GM20000 (cell line): ENCODE results near the gene FYCO1.
A peak's percentile ranks its signal among the peaks of the same experiment; 100 is the strongest.

Experiments
- DNase-seq: peaks from one replicate; pipeline ENCODE4 v3.0.0; 2012; ENCODE audit warnings: low spot score
- CTCF ChIP-seq: IDR thresholded peaks from 2 replicates; pipeline ENCODE4 v1.5.1; 2012; ENCODE audit warnings: mild to moderate bottlenecking, control low read depth; ENCODE audit errors: extremely low read depth, missing control alignments

FYCO1 gene

GRCh38 chr3:46021516-46021915 lies 25.9 kb upstream of the FYCO1 start:
- no peak for TF ChIP-seq CTCF
- no peak for DNase-seq

- TF ChIP-seq CTCF: no peak
- no peak for DNase-seq
Observed at GRCh38 chr3:46020766-46021510, 25.3 kb upstream of the FYCO1 start.

DNA sequence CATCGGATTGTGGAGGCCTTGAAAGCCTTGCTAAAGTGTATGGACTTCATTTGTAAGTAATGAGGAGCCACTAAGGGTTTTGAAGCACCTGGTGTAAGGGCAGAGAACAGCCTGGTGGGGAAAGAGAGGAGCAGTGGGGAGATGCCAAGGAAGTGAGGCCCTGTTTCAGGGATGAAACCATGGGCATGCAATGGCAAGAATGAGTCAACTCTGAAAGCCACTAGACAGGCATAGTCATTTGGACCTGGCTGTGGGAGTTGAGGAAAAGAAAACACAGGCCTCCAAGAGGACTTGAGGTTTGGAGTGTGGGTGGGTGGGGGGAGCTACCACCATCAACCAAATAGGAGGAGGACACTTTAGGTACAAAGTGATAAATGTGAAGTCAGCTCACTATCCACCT lies 24.1 kb upstream of the FYCO1 start:
- no peak for TF ChIP-seq CTCF
- DNase-seq: no peak

DNA sequence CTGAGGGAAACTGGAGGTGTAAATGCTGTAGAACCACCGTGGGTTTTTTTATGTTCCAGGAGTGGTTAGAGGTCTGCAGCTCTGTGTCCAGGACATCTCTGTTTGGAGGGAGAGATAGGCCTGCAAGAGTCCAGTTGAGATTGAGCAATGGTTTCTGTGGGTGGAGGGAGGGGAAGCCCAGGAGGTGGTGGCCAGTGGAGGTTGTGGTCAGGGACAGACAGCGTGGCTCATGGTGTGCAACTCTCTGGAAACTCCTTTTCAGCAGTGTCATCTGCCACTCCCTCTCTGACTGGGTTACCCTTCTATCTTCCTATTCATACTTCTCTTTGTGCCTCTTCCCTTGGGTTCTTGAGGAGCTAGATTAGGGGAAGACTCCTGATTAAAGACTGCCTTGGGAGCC lies 22.1 kb upstream of the FYCO1 start:
- peak; percentile 51 for DNase-seq
- TF ChIP-seq CTCF: no peak

GRCh38 chr3:46013316-46014094 lies 17.9 kb upstream of the FYCO1 start:
- TF ChIP-seq CTCF: no peak
- no peak for DNase-seq

DNA sequence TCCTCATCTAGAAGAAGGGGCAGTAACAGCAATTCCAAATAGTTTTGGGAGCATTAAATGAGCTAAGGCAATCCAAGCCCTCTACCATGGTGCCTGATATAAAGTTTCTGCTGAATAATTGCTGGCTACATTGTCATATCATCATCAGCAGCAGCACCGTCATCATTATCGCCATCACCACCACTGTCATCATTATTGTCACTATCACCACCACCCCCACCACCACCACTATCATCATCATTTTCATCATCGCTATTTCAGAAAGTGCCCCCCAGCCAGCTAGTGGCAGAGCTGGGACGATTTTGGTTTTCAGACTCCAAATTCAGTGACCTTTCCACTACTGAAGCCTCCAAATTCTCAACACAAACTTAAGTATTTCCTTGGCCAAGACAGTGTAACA lies 16.6 kb upstream of the FYCO1 start:
- no peak for TF ChIP-seq CTCF
- no peak for DNase-seq

DNA sequence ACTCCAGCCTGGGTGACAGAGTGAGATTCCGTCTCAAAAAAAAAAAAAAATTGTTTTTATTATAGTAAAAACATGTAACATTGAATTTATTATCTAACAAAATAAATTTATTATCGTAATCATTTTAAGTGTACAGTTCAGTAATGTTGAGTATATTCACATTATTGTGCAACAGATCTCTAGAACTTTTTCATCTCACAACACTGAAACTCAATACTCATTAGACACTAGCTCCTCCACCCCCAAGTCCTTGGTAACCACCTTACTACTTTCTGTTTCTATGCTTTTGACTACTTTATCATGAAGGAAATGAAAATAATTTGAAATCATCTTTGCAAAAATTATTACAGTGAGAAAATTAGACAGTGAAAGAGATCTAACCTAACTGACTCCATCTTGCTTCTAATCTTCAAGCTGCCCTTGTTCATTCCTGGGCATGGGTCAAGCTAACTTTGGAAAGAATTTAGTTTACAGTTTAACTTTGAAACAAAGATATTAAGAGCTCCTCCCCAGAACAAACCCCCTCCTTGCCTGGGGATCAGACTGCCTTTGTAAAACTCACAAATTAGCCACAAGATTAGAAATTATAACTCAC lies 15.0 kb upstream of the FYCO1 start:
- DNase-seq: no peak
- TF ChIP-seq CTCF: no peak
